Neuronal stem cell (in vitro differentiated cells): ENCODE results near the gene PLCD4. TPM values are rescaled to one million over a fixed set of nuclear protein-coding genes. Genes with fewer than 3 reads are reported as not detected.

Source experiments
- DNase-seq: peaks from one replicate; pipeline ENCODE4 v3.0.0-alpha.2; 2013; ENCODE audit warnings: low spot score
- H2AFZ ChIP-seq: one replicate; pipeline ENCODE4 v1.6.1; 2013; ENCODE audit warnings: mild to moderate bottlenecking, low read length, inconsistent platforms
- H2AK5ac ChIP-seq: 2 replicates; pipeline ENCODE4 v1.6.1; 2013; ENCODE audit warnings: low read depth, mild to moderate bottlenecking, inconsistent platforms, low read length, moderate library complexity, mixed read lengths
- H2BK120ac ChIP-seq: 2 replicates; pipeline ENCODE4 v1.6.1; 2013; ENCODE audit warnings: low read depth, mild to moderate bottlenecking, inconsistent platforms, low read length, moderate library complexity, mixed read lengths
- H2BK12ac ChIP-seq: one replicate; pipeline ENCODE4 v1.6.1; 2013; ENCODE audit warnings: low read length, inconsistent platforms
- H2BK15ac ChIP-seq: 2 replicates; pipeline ENCODE4 v1.6.1; 2013; ENCODE audit warnings: mild to moderate bottlenecking, low read length, inconsistent platforms, mixed read lengths
- H2BK5ac ChIP-seq: one replicate; pipeline ENCODE4 v1.6.1; 2013; ENCODE audit warnings: inconsistent platforms, mild to moderate bottlenecking, low read length, moderate library complexity
- H3K14ac ChIP-seq: one replicate; pipeline ENCODE4 v1.6.1; 2013; ENCODE audit warnings: low read length, inconsistent platforms
- H3K18ac ChIP-seq: 2 replicates; pipeline ENCODE4 v1.6.1; 2013; ENCODE audit warnings: low read length, inconsistent platforms
- H3K23ac ChIP-seq: 2 replicates; pipeline ENCODE4 v1.6.1; 2013; ENCODE audit warnings: low read depth, mild to moderate bottlenecking, mixed read lengths, low read length, inconsistent platforms; ENCODE audit not compliant: poor library complexity
- H3K27ac ChIP-seq: replicated peaks from 3 replicates; pipeline ENCODE4 v1.5.1; 2013; ENCODE audit warnings: low read length, inconsistent platforms
- H3K27me3 ChIP-seq, 3 experiments: 2 replicates each; pipeline ENCODE4 v1.6.1; 2013; ENCODE audit warnings: low read length in 3 of 3, mild to moderate bottlenecking in 2 of 3, inconsistent platforms in 1 of 3, low read depth in 1 of 3, mixed read lengths in 1 of 3, moderate library complexity in 1 of 3; ENCODE audit not compliant: control insufficient read depth in 3 of 3, insufficient read depth in 3 of 3
- H3K36me3 ChIP-seq, 2 donors: replicated peaks in 1 of 2; 2 replicates each; pipeline ENCODE4 v1.6.1; 2013; ENCODE audit warnings: low read length in 2 of 2; ENCODE audit not compliant: control insufficient read depth in 2 of 2, insufficient read depth in 2 of 2
- H3K4ac ChIP-seq: 2 replicates; pipeline ENCODE4 v1.6.1; 2013; ENCODE audit warnings: inconsistent platforms, mild to moderate bottlenecking, low read length, moderate library complexity
- H3K4me1 ChIP-seq, 2 donors: 1 replicate in 1 of 2; 2 replicates in 1 of 2; pipeline ENCODE4 v1.6.1; 2013; ENCODE audit warnings: low read length in 2 of 2, low read depth in 1 of 2; ENCODE audit not compliant: control insufficient read depth in 2 of 2, insufficient read depth in 1 of 2
- H3K4me2 ChIP-seq: one replicate; pipeline ENCODE4 v1.6.1; 2013; ENCODE audit warnings: mild to moderate bottlenecking, low read length, inconsistent platforms; ENCODE audit not compliant: insufficient read depth, poor library complexity, severe bottlenecking
- H3K4me3 ChIP-seq, 2 donors: 2 replicates each; pipeline ENCODE4 v1.5.1; 2013; ENCODE audit warnings: low read length in 2 of 2, mild to moderate bottlenecking in 2 of 2, inconsistent platforms in 1 of 2, moderate library complexity in 1 of 2
- H3K79me1 ChIP-seq: one replicate; pipeline ENCODE4 v1.6.1; 2013; ENCODE audit warnings: low read depth, mild to moderate bottlenecking, inconsistent platforms, low read length, moderate library complexity
- H3K9ac ChIP-seq: one replicate; pipeline ENCODE4 v1.6.1; 2013; ENCODE audit warnings: mild to moderate bottlenecking, low read depth, low read length, inconsistent platforms; ENCODE audit not compliant: poor library complexity
- H3K9me3 ChIP-seq, 2 donors: replicated peaks in 1 of 2; 2 replicates each; pipeline versions ENCODE3 to v1.6.1; 2013; ENCODE audit warnings: low read length in 2 of 2, mild to moderate bottlenecking in 2 of 2, inconsistent platforms in 1 of 2, low read depth in 1 of 2, mixed read lengths in 1 of 2, moderate library complexity in 1 of 2; ENCODE audit not compliant: control insufficient read depth in 2 of 2, insufficient read depth in 1 of 2
- H4K8ac ChIP-seq: one replicate; pipeline ENCODE4 v1.6.1; 2013; ENCODE audit warnings: low read depth, mild to moderate bottlenecking, inconsistent platforms, low read length, moderate library complexity
- H4K91ac ChIP-seq: one replicate; pipeline ENCODE4 v1.6.1; 2013; ENCODE audit warnings: low read length, low read depth, mild to moderate bottlenecking, inconsistent platforms; ENCODE audit not compliant: poor library complexity
- WGBS, 2 donors: extraction: QIAGEN DNeasy Blood & Tissue Kit; methylation state at CpG; one replicate each; pipeline ENCODE4 v1.1.7; 2013; ENCODE audit warnings: missing lambda C conversion rate in 2 of 2, mixed read lengths in 1 of 2; ENCODE audit not compliant: insufficient read length in 2 of 2, insufficient replicate concordance in 1 of 2; ENCODE audit errors: extremely low coverage in 2 of 2; 5-methylcytosine and 5-hydroxymethylcytosine counted together
- small RNA-seq: library from polyadenylated mRNA; stranded (forward); fragments of <200 nt; extraction: miRNeasy Mini kit (QIAGEN cat#:217004); gene quantifications from one replicate; pipeline ENCODE3, GENCODE V24; 2013; ENCODE audit not compliant: insufficient read depth

PLCD4 gene

GRCh38 chr2:218679119-218679518, 71.4 kb downstream of the PLCD4 start:
- Histone ChIP-seq H3K79me1 (no peaks in the 10 kb centered on the region), H2BK12ac (no peak overlapping the region), H2BK15ac (no peak overlapping the region), H2AK5ac (no peak overlapping the region), H3K4me2 (no peak overlapping the region), H2AFZ (no peak overlapping the region), H3K27ac (no peak overlapping the region), H3K4ac (no peak overlapping the region), H3K4me1 (no peaks in the 10 kb centered on the region), H3K27me3 (no peaks in the 10 kb centered on the region), H3K9me3 (no peaks in the 10 kb centered on the region), H3K18ac (no peak overlapping the region), H3K9ac (no peak overlapping the region), H4K91ac (no peak overlapping the region), H3K36me3 (peaks cover 13 to 74% of the 10 kb centered on the region in 2 donors), H3K23ac (no peak overlapping the region), H4K8ac (no peak overlapping the region), H3K4me3 (no peak overlapping the region), H3K14ac (no peak overlapping the region), H2BK120ac (no peak overlapping the region), H2BK5ac (no peak overlapping the region)
- no CpG with 5 or more reads among the region's 4 CpGs for WGBS, 2 donors
- no peak for DNase-seq

- no peak overlapping the region for H3K4me2 ChIP-seq
- H2AFZ ChIP-seq: no peak overlapping the region
- H3K4me1 ChIP-seq: no peaks in the 10 kb centered on the region
- no peak overlapping the region for H4K8ac ChIP-seq
- no peak overlapping the region for H4K91ac ChIP-seq
- WGBS, 2 donors: no CpG with 5 or more reads among the region's 3 CpGs
- H3K4me3 ChIP-seq: no peak overlapping the region
- no peak overlapping the region for H2BK12ac ChIP-seq
- H2BK120ac ChIP-seq: no peak overlapping the region
- H3K4ac ChIP-seq: no peak overlapping the region
- H3K14ac ChIP-seq: no peak overlapping the region
- H3K18ac ChIP-seq: no peak overlapping the region
- no peak for DNase-seq
- H2BK5ac ChIP-seq: no peak overlapping the region
- no peaks in the 10 kb centered on the region for H3K79me1 ChIP-seq
- H3K9ac ChIP-seq: no peak overlapping the region
- H3K27me3 ChIP-seq: no peaks in the 10 kb centered on the region
- H3K23ac ChIP-seq: no peak overlapping the region
- H3K9me3 ChIP-seq: no peaks in the 10 kb centered on the region
- H2AK5ac ChIP-seq: no peak overlapping the region
- H3K27ac ChIP-seq: no peak overlapping the region
- H3K36me3 ChIP-seq: peaks cover 13 to 74% of the 10 kb centered on the region in 2 donors
- H2BK15ac ChIP-seq: no peak overlapping the region
These were observed 72.4 kb downstream of the PLCD4 start for GRCh38 chr2:218680061-218680460.

Small RNAs within 50 kb of the gene (small RNA-seq; reads per million reads assigned to genes)
- not detected for gene RNU6-136P
